ENCODE results near the gene SMC5. TPM values are rescaled to one million over a fixed set of nuclear protein-coding genes. Genes with fewer than 3 reads are reported as not detected.

Gene SMC5
- 33.6 and 41.1 TPM in 2 replicates for total RNA-seq

DNA sequence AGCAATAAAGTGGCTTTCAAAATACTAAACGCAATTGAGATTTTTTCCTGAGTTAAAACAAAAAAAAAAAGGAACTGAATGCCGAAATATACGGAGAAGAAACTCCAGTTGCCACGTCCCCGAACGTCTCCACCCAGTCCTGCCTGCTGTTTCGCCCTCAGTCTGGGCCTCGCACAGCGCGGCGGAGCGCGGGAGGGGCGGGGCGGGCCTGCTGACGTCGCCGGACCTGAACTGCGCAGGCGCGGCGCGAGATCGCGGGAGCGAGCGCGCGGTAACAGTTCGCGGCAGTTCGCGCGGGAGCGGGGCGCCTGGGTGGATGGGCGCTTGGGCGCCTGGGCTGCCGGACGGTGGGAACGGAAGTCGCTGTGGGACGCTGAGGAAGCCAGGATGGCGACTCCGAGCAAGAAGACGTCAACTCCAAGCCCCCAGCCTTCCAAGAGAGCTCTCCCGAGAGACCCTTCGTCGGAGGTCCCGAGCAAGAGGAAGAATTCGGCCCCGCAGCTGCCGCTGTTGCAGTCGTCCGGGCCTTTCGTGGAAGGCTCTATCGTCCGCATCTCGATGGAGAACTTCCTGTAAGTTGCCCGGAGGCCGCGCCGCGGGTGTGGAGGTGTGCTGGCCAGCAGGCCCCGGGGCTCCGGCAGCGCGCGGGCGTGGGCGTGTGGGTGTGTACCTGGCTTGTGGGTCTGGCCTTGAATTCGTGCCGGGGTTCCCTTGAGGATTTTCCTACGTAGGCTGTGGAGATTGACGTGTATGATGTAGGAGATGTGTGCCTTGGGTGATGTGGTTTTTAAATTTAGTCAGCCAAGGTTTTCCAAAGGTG, at the start of gene SMC5:
TSS of gene SMC5 (plus strand) at position 287 of the 820 bp plus-strand sequence. CDS start at position 388, 101 bp downstream.

Other genes with a start within 250 kb of the SMC5 start
- gene MAMDC2, start 215.1 kb upstream of the SMC5 start, total RNA-seq = 4.7 and 8.6 TPM in 2 replicates
- gene KLF9, start 155.7 kb downstream of the SMC5 start, total RNA-seq = 29.6 and 53.2 TPM in 2 replicates

Data from smooth muscle cell of the pulmonary artery (primary cell).